Measurements from ENCODE around the gene HSCB.
"Not testable (repeated sequence)": the region's sequence is repeated elsewhere in the genome, so short reads cannot be mapped to it uniquely, and the experiment has no call there.

HSCB gene

DNA sequence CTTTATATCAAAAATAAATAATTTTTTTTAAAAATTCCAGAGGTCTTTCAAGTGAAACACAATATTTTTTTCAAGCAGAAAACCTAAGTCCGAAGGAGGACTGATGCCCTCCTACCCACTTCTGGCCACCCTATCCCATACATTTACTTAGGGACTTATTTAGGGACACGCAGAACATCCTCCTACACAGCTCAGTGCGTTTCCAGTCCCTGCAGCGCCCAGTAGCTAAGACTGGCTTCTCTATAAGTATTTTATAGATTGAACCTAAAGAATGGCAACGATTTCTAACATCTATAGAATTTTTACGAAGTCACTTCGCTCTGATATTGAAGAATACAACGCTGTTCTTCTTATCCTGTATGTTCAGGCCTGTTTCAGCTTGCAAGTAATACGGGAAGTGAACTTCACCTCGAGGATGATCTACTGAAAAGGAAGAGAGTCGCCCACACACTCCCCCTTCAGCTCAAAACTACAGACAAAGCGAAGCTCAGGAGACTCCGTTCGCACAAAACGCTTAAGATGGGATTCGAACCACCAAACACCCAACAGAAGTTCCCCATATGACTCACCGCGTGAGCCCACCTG lies 547 bp upstream of the HSCB start:
- DNase-seq (ENCODE audit: low read depth): no peak

DNA sequence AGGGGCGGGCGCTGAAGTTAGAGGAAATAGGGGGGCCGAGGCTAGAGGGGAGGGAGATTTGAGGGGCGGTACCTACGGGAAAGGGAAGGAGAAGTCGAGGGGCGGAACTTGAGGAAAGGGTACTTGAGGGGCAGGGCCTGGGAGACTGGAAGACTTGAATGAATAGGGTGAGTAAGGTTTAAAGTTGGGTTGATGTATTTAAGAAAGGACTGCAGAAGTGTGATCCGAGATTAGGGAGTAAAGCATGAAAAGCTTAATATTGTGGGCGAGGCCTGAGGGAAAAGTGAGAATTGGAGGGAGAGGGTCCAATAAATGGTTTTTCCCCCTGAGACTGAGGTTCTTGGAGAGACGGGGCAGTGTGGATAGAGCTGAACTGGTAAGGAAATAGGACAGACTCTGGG lies 723 bp downstream of the HSCB start:
- DNase-seq (ENCODE audit: low read depth): no peak

DNA sequence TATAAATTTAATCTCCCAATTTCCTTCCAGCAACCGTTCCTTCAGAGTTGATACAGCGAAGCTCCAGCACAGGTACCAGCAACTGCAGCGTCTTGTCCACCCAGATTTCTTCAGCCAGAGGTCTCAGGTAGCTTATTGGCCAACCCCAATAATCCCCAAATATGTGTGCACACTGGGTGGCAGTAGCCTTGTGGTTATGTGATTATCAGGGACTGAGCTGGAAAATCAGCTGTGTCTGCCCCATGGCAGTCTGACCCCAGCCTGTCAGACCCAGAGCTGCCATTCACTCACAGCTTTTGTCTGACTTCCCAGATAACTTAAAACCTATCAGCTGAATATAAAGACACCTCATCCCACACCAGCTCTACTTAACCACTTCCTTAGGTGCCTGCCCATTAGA lies 2.0 kb downstream of the HSCB start:
- no peak for DNase-seq (ENCODE audit: low read depth)

DNA sequence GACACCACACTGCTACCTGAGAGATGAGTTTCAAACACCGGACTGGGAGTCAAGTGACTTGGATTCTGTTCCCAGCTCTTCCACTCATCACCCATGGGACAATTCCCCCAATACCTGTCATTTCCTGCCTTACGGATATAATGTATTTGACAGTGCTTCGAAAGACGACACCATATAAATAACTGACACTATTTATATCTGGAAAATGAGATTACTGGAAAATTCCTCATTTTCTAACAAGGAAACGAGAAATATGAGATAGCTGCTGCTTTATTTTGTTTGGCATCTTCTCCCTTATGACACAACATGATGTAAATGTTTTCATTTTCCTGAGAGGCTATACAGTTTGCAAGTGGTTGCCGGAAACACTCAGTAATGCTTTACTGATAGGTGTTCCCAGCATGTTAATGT lies 8.6 kb downstream of the HSCB start:
- DNase-seq (ENCODE audit: low read depth): peak; percentile 37

DNA sequence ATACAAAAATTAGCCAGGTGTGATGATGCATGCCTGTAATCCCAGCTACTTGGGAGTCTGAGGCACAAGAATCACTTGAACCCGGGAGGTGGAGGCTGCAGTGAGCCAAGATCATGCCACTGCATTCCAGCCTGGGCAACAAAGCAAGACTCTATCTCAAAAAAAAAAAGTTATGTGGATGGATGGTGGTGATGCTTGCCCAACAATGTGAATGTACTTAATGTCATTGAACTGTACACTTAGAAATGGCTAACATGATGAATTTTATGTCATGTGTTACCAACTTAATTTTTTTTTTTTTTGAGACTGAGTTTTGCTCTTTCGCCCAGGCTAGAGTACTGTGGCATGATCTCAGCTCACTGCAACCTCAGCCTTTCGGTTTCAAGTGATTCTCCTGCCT lies 12.7 kb downstream of the HSCB start:
- DNase-seq (ENCODE audit: low read depth): not testable (repeated sequence)

DNA sequence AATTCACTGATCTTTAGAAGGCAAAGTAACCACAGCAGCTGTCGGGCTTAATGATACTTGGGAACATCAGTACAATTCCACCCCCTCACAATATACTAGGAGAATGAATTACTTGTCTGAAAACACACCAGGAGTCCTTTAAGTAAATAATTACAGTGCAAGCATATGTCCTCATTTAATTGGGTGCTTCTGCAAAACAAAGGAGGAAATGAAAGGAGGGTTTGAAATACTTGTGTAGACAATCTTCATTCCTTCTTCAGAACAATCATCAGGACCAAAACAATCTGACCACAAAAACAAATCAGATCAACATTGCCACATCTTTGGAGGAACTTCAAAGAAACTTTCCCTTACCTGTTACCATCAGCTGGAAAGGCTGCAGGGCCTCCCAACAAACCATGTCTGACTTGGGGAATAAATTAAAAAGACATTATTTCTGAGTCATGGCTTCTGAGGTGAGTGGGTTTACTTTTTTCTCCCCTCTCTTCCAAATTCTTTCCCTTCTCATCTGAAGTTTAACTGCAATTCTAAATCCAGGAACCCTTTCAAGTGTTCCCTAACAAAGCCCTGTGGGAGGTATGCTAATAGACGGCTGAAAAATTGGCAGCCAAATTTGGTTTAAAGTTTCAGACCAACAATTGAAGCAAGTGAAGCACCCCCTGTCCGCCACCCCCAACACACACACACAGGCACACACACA lies 18.2 kb downstream of the HSCB start:
- DNase-seq (ENCODE audit: low read depth): no peak

DNA sequence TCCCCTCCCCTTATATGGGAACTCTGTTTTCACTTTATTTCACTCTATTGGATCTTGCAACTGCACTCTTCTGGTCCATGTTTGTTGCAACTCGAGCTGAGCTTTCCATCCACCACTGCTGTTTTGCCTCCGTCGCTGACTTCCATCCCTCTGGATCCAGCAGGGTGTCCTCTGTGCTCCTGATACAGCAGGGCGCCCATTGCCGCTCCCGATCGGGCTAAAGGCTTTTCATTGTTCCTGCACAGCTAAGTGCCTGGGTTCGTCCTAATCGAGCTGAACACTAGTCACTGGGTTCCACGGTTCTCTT lies 19.6 kb downstream of the HSCB start:
- no peak for DNase-seq (ENCODE audit: low read depth)

DNA sequence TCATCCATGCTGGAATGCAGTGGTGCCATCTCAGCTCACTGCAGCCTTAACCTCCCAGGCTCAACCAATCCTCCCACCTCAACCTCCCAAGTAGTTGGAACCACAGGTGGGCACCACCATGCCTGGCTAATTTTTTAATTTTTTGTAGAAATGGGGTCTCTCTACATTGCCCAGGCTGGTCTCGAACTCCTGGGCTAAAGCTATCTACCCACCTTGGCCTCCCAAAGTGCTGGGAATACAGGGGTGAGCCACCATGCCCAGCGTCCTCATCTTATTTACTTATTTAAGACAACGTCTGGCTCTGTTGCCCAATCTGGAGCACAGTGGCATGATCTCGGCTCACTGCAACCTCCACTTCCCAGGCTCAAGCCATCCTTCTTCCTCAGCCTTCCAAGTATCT lies 20.2 kb downstream of the HSCB start:
- DNase-seq (ENCODE audit: low read depth): not testable (repeated sequence)

DNA sequence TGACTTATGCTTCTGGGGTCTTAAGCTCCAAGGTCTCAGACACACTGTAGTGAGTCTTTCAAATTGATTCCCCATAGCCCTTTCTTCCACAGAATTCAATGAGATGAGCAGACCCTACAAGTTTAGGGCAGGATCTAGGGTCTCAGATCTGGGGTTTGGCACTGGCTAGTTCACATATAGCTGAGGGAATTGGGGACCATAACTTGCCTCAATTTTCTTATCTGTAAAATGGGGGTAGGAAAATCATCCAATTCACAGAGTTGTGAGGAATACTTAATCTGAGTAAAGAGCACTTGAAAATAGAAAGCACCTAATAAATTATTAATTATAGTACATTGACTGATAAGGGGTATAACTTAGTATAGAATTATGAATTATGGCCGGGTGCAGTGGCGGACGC lies 24.8 kb downstream of the HSCB start:
- no peak for DNase-seq (ENCODE audit: low read depth)

DNA sequence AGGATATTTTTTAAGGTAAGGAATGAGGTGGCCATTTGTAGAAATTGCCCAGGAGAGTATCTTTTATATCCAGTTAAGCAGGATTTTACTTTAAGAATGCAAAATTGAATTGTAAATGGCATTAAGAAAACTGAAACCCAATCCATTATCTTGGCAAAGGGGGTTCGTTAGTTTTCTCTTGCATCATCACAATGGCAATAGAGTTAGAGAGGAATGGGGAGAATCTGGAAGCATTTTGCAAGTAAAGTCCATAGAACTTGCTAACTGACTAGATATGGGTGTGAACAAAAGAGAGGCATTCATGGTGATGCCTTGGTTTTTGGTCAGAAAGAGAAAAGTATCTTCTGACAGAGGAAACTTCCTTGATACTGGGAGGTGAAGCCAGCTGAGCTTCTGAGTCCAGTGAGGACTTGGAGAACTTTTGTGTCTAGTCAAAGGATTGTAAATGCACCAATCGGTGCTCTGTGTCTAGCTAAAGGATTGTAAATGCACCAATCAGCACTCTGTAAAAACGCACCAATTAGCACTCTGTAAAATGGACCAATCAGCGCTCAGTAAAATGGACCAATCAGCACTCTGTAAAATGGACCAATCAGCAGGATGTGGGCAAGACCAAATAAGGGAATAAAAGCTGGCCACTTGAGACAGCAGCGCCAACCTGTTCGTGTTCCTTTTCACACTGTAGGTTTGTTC lies 27.0 kb downstream of the HSCB start:
- DNase-seq (ENCODE audit: low read depth): no peak

DNA sequence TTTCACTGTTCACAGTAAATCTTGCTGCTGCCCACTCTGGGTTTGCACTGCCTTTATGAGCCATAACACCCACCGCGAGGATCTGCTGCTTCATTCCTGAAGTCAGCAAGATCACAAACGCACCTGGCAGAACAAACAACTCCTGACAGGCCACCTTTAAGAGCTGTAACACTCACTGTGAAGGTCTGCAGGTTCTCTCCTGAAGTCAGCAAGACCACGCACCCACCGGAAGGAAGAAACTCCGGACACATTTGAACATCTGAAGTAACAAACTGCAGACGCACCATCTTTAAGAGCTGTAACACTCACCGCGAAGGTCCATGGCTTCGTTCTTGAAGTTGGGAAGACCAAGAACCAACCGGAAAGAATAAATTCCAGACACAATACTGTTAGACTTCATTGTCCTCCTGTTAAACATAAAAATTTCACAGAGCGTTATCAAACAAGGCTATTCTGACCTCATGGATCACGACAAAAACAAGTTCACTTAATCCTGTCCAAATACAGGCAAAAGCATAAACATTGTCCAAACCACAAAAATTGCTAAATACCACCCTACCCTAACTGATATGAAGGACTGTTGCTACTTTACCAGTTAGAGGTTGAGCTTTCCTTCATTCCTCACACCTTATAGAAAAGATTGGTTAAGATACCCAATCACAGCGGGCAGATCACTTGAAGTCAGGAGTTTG lies 27.7 kb downstream of the HSCB start:
- no peak for DNase-seq (ENCODE audit: low read depth)

- DNase-seq (ENCODE audit: low read depth): no peak
Observed at GRCh38 chr22:28771195-28771791, 29.5 kb downstream of the HSCB start.

DNA sequence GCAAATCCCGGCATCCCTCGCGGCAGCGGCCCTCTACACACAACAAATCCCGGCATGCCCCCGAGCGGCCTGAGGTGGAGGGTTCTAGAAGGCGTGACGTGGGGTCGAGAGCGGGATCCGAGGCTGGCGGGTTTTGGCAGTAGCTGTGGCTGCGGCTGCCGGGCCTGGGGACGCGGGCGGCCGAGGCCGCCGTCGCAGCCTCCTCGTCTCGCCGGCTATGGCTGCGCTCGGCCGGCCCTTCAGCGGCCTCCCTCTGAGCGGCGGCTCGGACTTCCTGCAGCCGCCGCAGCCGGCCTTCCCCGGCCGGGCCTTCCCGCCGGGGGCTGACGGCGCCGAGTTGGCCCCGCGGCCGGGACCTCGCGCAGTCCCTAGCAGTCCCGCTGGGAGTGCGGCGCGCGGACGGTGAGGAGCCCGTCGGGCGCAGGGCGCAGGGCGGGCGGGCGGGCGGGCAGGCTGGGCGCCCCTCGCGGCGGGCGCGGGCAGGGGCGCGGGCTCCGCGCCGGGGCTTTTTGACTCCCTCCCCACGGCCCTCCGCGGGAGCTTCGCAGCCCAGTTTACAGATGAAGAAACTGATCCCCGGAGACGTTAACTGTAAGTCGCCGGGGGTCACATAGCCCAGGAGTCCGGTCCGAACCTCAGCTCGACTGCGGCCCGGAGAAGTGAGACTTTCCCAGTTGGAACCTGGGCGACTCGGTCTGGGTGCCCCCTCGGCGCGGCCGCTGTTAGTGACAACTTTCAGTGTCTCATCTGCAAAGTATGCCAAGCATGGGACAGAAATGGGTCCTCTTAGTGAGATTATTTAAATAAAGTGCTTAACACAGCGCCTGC lies 31.0 kb downstream of the HSCB start, which contains the start of gene CCDC117:
TSS of gene CCDC117 (plus strand) at position 63 of the 828 bp plus-strand sequence. CDS start at position 218, 155 bp downstream.
- peak; percentile 74 for DNase-seq (ENCODE audit: low read depth)

GRCh38 chr22:28773461-28773867 lies 31.6 kb downstream of the HSCB start:
- peak; percentile 53 for DNase-seq (ENCODE audit: low read depth)

GRCh38 chr22:28774378-28774777 lies 32.5 kb downstream of the HSCB start:
- DNase-seq (ENCODE audit: low read depth): no peak

- DNase-seq (ENCODE audit: low read depth): no peak
Observed at GRCh38 chr22:28779833-28780232, 38.0 kb downstream of the HSCB start.

- no peak for DNase-seq (ENCODE audit: low read depth)
Observed at GRCh38 chr22:28780296-28780695, 38.5 kb downstream of the HSCB start.

GRCh38 chr22:28783786-28784671 lies 42.2 kb downstream of the HSCB start:
- DNase-seq (ENCODE audit: low read depth): no peak

DNA sequence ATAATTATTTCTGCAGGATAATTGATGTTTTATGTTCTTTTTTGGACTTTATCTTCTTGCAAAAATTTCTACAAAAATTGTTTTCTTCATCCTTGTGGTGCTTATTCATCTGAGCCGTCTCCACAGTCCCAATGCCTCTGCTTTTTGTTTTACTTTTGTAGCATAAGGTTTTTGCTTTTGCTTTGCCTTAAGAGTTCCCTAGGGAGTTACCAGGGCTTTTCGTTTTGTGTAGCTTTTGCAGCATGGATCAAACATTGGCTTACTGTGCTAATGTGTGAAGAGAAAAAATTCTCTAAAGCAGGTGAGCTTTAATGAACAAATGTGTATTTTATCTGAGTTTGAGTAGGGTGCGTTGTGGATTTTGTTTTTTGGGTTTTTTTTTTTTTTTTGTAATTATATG lies 46.8 kb downstream of the HSCB start:
- no peak for DNase-seq (ENCODE audit: low read depth)

- DNase-seq (ENCODE audit: low read depth): no peak
Observed at GRCh38 chr22:28791124-28791523, 49.3 kb downstream of the HSCB start.

All from HS-5 (cell line).